Liver (tissue), 9 donors: ENCODE results near the gene CSKMT. TPM values are rescaled to one million over a fixed set of nuclear protein-coding genes. Genes with fewer than 3 reads are reported as not detected.

ENCODE experiments used
- DNase-seq: peaks from one replicate; pipeline ENCODE4 v3.0.0-alpha.2; 2017; ENCODE audit warnings: low spot score
- H3K27ac ChIP-seq, 2 donors: one replicate each; pipeline ENCODE4 v1.7.0; 2013; ENCODE audit warnings: inconsistent platforms in 2 of 2, low read length in 2 of 2, control low read depth in 1 of 2, low read depth in 1 of 2, mild to moderate bottlenecking in 1 of 2
- H3K27me3 ChIP-seq, 4 donors: one replicate each; pipeline versions ENCODE4 v1.6.1 to v1.7.0; 2013; ENCODE audit warnings: low read length in 3 of 4, inconsistent platforms in 1 of 4, mild to moderate bottlenecking in 1 of 4, moderate library complexity in 1 of 4; ENCODE audit not compliant: control insufficient read depth in 4 of 4, insufficient read depth in 4 of 4
- H3K36me3 ChIP-seq, 4 donors: one replicate each; pipeline versions ENCODE4 v1.6.1 to v1.7.0; 2013; ENCODE audit warnings: low read length in 3 of 4, mild to moderate bottlenecking in 3 of 4, low read depth in 1 of 4, moderate library complexity in 1 of 4; ENCODE audit not compliant: control insufficient read depth in 4 of 4, insufficient read depth in 3 of 4
- H3K4me1 ChIP-seq, 4 donors: one replicate each; pipeline versions ENCODE4 v1.6.1 to v1.7.0; 2013; ENCODE audit warnings: low read length in 3 of 4, mild to moderate bottlenecking in 3 of 4, moderate library complexity in 1 of 4; ENCODE audit not compliant: control insufficient read depth in 4 of 4, insufficient read depth in 4 of 4
- H3K4me3 ChIP-seq, 3 donors: one replicate each; pipeline versions ENCODE4 v1.6.1 to v1.7.0; 2013; ENCODE audit warnings: low read length in 3 of 3, control low read depth in 1 of 3, low read depth in 1 of 3, mild to moderate bottlenecking in 1 of 3
- H3K9ac ChIP-seq, 2 donors: one replicate each; pipeline ENCODE4 v1.7.0; 2013; ENCODE audit warnings: low read length in 2 of 2, mild to moderate bottlenecking in 2 of 2, moderate library complexity in 2 of 2, control low read depth in 1 of 2, low read depth in 1 of 2
- H3K9me3 ChIP-seq, 4 donors: one replicate each; pipeline versions ENCODE4 v1.6.1 to v1.7.0; 2013; ENCODE audit warnings: low read length in 3 of 4; ENCODE audit not compliant: control insufficient read depth in 4 of 4
- EGR1 ChIP-seq, 2 donors: IDR thresholded peaks; 2 replicates each; pipeline ENCODE4 v1.6.1; 2016 to 2018; ENCODE audit warnings: antibody characterized with exemption in 2 of 2, low read depth in 2 of 2
- FOXA1 ChIP-seq: IDR thresholded peaks from 2 replicates; pipeline ENCODE4 v1.6.1; 2016; ENCODE audit warnings: antibody characterized with exemption
- FOXA2 ChIP-seq: IDR thresholded peaks from 2 replicates; pipeline ENCODE4 v1.6.1; 2016; ENCODE audit warnings: antibody characterized with exemption
- GABPA ChIP-seq, 2 donors: IDR thresholded peaks in 1 of 2; conservative IDR thresholded peaks in 1 of 2; 2 replicates each; pipeline ENCODE4 v1.6.1; 2016; ENCODE audit warnings: antibody characterized with exemption in 2 of 2, mild to moderate bottlenecking in 1 of 2, moderate library complexity in 1 of 2
- HNF4A ChIP-seq, 2 donors: conservative IDR thresholded peaks; 2 replicates each; pipeline ENCODE4 v1.6.1; 2016; ENCODE audit warnings: antibody characterized with exemption in 2 of 2, mild to moderate bottlenecking in 2 of 2
- HNF4G ChIP-seq: IDR thresholded peaks from 2 replicates; pipeline ENCODE4 v1.6.1; 2016; ENCODE audit warnings: antibody characterized with exemption
- JUND ChIP-seq, 2 donors: IDR thresholded peaks; 2 replicates each; pipeline ENCODE4 v1.6.1; 2016; ENCODE audit warnings: antibody characterized with exemption in 2 of 2
- NR2F2 ChIP-seq: IDR thresholded peaks from 2 replicates; pipeline ENCODE4 v1.6.1; 2016; ENCODE audit warnings: antibody characterized with exemption
- RAD21 ChIP-seq, 2 donors: IDR thresholded peaks; 2 replicates each; pipeline ENCODE4 v1.6.1; 2016; ENCODE audit warnings: antibody characterized with exemption in 2 of 2, mild to moderate bottlenecking in 2 of 2
- RXRA ChIP-seq, 2 donors: IDR thresholded peaks; 2 replicates each; pipeline ENCODE4 v1.6.1; 2017 to 2018; ENCODE audit warnings: antibody characterized with exemption in 2 of 2, mild to moderate bottlenecking in 1 of 2
- SP1 ChIP-seq: IDR thresholded peaks from 2 replicates; pipeline ENCODE4 v1.6.1; 2018; ENCODE audit warnings: antibody characterized with exemption, mild to moderate bottlenecking
- TAF1 ChIP-seq: conservative IDR thresholded peaks from 2 replicates; pipeline ENCODE4 v1.6.1; 2016; ENCODE audit warnings: antibody characterized with exemption, mild to moderate bottlenecking
- YY1 ChIP-seq: IDR thresholded peaks from 2 replicates; pipeline ENCODE4 v1.6.1; 2016; ENCODE audit warnings: antibody characterized with exemption, mild to moderate bottlenecking
- WGBS: extraction: QIAGEN DNeasy Blood & Tissue Kit; methylation state at CpG from one replicate; pipeline ENCODE4 v1.1.7; 2013; 5-methylcytosine and 5-hydroxymethylcytosine counted together
- polyA plus RNA-seq, 2 donors: library from polyadenylated mRNA; stranded (reverse) in 1 of 2; unstranded in 1 of 2; fragments of 200-250 nt in 1 of 2; fragments of >200 nt in 1 of 2; fragmentation: Nextera tagmentation in 1 of 2; extraction: Ambion mirVana in 1 of 2; gene quantifications; one replicate each; pipeline versions ENCODE4 v1.2.1 to v1.2.3, GENCODE V29; 2013 to 2015
- total RNA-seq, 2 donors: library from RNA; depleted of rRNA; stranded (reverse); fragments of >200 nt; gene quantifications; one replicate each; pipeline ENCODE4 v1.2.3, GENCODE V29; 2014
- TF ChIP-seq, protein P1 (sequence below): fragments of 150-350 bp; IDR thresholded peaks from 2 replicates; pipeline ENCODE4 v1.5.1; 2017; ENCODE audit warnings: improper control_type of control experiment, low read depth, low read length; ENCODE audit not compliant: missing input control
- TF ChIP-seq, protein P2 (sequence below): IDR thresholded peaks from 2 replicates; pipeline ENCODE4 v1.6.1; 2016; ENCODE audit warnings: antibody characterized with exemption
- TF ChIP-seq, protein P3 (sequence below): IDR thresholded peaks from 2 replicates; pipeline ENCODE4 v1.6.1; 2016; ENCODE audit warnings: antibody characterized with exemption
- TF ChIP-seq, protein P4 (sequence below): IDR thresholded peaks from 2 replicates; pipeline ENCODE4 v1.6.1; 2016; ENCODE audit warnings: antibody characterized with exemption
- TF ChIP-seq, protein P5 (sequence below): IDR thresholded peaks from 2 replicates; pipeline ENCODE4 v1.6.1; 2016; ENCODE audit warnings: antibody characterized with exemption, mild to moderate bottlenecking
- donor health status: healthy.
- donor health status: healthy.
- donor health status: healthy.
- donor health status: healthy.
- donor health status: healthy.

Gene CSKMT
- total and polyA plus RNA-seq, 4 donors: 1.8 to 2.5 (median 2.3) TPM

DNA sequence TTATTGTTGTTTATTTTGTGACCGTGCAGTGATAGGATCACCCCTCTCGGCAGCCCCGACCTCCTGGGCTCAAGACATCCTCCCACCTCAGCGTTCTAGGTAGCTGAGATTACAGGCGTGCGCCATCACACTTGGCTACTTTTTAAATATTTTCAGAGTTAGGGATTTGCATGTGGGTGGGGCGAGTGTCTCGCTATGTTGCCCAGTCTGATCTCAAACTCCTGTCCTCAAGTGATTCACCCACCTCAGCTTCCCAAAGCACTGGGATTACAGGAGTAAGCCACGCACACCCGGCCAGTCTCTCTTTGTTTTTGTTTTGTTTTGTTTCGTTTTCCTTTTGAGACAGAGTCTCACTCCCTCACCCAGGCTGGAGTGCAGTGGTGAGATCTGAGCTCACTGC is 10.8 kb upstream of the CSKMT start (continued):
- TF ChIP-seq, protein P1, sequence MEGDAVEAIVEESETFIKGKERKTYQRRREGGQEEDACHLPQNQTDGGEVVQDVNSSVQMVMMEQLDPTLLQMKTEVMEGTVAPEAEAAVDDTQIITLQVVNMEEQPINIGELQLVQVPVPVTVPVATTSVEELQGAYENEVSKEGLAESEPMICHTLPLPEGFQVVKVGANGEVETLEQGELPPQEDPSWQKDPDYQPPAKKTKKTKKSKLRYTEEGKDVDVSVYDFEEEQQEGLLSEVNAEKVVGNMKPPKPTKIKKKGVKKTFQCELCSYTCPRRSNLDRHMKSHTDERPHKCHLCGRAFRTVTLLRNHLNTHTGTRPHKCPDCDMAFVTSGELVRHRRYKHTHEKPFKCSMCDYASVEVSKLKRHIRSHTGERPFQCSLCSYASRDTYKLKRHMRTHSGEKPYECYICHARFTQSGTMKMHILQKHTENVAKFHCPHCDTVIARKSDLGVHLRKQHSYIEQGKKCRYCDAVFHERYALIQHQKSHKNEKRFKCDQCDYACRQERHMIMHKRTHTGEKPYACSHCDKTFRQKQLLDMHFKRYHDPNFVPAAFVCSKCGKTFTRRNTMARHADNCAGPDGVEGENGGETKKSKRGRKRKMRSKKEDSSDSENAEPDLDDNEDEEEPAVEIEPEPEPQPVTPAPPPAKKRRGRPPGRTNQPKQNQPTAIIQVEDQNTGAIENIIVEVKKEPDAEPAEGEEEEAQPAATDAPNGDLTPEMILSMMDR: no peak
- TF ChIP-seq RAD21 (IDR thresholded peaks at IDR 0.05) (no peak), SP1 (no peak), NR2F2 (no peak), TAF1 (no peak), JUND (IDR thresholded peaks at IDR 0.05) (no peak)

DNA sequence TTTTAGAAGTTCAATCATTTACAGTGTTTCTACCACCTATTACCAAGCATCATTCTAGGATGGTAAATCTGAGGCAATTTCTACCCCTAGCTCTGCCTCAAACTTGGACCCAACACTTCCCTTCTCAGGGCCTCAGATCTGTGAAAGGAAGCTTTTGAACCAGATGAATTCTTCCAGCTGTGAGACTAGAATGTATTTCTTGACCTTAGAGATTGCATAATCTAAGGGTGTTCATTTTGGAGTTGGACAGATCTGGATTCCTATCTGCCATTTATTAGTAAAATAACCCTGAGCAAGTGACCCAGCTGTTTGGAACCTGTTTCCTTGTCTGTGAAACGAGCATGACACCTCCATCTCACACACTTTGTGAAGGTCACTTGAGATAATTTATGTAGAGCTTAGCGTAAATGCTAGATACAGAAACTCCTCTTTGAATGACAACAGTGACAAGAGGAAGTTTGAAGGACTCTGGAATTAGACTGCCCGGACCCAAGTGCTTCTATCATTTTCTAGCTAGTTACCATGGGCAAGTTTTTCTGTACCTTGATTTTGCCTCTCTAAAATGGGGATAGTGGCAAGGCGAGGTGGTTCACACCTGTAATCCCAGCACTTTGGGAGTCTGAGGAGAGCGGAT is 8.2 kb upstream of the CSKMT start:
- no peaks in the 10 kb centered on the region for H3K36me3 ChIP-seq
- WGBS: 76% methylated on average over 5 of the region's 5 CpGs
- no peaks in the 10 kb centered on the region for H3K9me3 ChIP-seq
- H3K9ac ChIP-seq: no peak overlapping the region
- TF ChIP-seq FOXA2 (no peak), RXRA (IDR thresholded peaks at IDR 0.05) (no peak), HNF4A (conservative IDR thresholded peaks at IDR 0.05) (no peak), RAD21 (IDR thresholded peaks at IDR 0.05) (no peak)
- TF ChIP-seq, protein P2, sequence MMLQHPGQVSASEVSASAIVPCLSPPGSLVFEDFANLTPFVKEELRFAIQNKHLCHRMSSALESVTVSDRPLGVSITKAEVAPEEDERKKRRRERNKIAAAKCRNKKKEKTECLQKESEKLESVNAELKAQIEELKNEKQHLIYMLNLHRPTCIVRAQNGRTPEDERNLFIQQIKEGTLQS: no peak
- no peak overlapping the region for H3K4me3 ChIP-seq
- no peak for DNase-seq
- H3K4me1 ChIP-seq: peaks cover 0 to 9% (median 8%) of the 10 kb centered on the region in 4 donors
- H3K27ac ChIP-seq: no peak overlapping the region
- H3K27me3 ChIP-seq: no peaks in the 10 kb centered on the region

DNA sequence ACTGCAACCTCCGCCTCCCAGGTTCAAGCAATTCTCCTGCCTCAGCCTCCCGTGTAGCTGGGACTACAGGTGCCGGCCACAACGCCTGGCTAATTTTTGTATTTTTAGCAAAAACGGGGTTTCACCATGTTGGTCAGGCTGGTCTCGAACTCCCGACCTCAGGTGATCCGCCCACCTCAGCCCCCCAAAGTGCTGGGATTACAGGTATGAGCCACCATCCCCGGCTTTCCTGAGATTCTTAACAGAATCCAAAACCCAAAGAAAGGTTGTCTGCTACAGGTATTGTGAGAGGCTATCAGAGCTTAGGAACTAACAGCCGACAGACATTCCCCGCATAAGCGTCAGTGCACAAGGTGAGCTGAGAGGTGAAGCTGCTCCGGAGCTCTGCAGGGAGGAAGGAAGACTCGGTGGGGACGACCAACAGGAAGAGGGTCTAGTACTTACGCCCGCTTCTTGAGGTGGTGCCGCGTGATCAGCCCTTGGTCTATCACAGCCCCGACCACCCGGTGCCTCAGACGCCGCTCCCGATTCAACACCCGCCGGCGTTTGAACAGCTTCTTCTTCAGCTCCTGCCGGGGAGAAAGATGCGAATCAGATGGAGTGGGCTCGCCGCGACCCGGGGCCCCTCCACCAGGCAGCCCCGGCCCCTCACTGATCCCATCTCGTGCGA is 572 bp upstream of the CSKMT start:
- H3K4me1 ChIP-seq: peaks cover 11 to 28% (median 19%) of the 10 kb centered on the region in 4 donors
- no peak for TF ChIP-seq JUND (IDR thresholded peaks at IDR 0.05)
- no peak for TF ChIP-seq HNF4A (conservative IDR thresholded peaks at IDR 0.05)
- TF ChIP-seq, protein P3, sequence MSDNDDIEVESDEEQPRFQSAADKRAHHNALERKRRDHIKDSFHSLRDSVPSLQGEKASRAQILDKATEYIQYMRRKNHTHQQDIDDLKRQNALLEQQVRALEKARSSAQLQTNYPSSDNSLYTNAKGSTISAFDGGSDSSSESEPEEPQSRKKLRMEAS: no peak
- TF ChIP-seq NR2F2: no peak
- TF ChIP-seq FOXA1: no peak
- TF ChIP-seq, protein P4, sequence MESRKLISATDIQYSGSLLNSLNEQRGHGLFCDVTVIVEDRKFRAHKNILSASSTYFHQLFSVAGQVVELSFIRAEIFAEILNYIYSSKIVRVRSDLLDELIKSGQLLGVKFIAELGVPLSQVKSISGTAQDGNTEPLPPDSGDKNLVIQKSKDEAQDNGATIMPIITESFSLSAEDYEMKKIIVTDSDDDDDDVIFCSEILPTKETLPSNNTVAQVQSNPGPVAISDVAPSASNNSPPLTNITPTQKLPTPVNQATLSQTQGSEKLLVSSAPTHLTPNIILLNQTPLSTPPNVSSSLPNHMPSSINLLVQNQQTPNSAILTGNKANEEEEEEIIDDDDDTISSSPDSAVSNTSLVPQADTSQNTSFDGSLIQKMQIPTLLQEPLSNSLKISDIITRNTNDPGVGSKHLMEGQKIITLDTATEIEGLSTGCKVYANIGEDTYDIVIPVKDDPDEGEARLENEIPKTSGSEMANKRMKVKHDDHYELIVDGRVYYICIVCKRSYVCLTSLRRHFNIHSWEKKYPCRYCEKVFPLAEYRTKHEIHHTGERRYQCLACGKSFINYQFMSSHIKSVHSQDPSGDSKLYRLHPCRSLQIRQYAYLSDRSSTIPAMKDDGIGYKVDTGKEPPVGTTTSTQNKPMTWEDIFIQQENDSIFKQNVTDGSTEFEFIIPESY: no peak
- TF ChIP-seq RXRA (IDR thresholded peaks at IDR 0.05): no peak
- TF ChIP-seq YY1: no peak
- TF ChIP-seq, protein P1: no peak
- no peak for TF ChIP-seq RAD21 (IDR thresholded peaks at IDR 0.05)
- TF ChIP-seq EGR1 (IDR thresholded peaks at IDR 0.05; ENCODE audit: low read depth in 2 of 2): no peak
- TF ChIP-seq HNF4G: no peak
- TF ChIP-seq FOXA2: no peak
- TF ChIP-seq, protein P2: no peak
- no peak for TF ChIP-seq TAF1
- TF ChIP-seq GABPA (IDR thresholded peaks at IDR 0.05 in 1 of 2, conservative IDR thresholded peaks at IDR 0.05 in 1 of 2): no peak
- TF ChIP-seq, protein P5, sequence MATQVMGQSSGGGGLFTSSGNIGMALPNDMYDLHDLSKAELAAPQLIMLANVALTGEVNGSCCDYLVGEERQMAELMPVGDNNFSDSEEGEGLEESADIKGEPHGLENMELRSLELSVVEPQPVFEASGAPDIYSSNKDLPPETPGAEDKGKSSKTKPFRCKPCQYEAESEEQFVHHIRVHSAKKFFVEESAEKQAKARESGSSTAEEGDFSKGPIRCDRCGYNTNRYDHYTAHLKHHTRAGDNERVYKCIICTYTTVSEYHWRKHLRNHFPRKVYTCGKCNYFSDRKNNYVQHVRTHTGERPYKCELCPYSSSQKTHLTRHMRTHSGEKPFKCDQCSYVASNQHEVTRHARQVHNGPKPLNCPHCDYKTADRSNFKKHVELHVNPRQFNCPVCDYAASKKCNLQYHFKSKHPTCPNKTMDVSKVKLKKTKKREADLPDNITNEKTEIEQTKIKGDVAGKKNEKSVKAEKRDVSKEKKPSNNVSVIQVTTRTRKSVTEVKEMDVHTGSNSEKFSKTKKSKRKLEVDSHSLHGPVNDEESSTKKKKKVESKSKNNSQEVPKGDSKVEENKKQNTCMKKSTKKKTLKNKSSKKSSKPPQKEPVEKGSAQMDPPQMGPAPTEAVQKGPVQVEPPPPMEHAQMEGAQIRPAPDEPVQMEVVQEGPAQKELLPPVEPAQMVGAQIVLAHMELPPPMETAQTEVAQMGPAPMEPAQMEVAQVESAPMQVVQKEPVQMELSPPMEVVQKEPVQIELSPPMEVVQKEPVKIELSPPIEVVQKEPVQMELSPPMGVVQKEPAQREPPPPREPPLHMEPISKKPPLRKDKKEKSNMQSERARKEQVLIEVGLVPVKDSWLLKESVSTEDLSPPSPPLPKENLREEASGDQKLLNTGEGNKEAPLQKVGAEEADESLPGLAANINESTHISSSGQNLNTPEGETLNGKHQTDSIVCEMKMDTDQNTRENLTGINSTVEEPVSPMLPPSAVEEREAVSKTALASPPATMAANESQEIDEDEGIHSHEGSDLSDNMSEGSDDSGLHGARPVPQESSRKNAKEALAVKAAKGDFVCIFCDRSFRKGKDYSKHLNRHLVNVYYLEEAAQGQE: no peak
- no peak for TF ChIP-seq SP1
- H3K27ac ChIP-seq: peak overlapping the region; percentile 85 to 89
- H3K27me3 ChIP-seq: no peaks in the 10 kb centered on the region
- DNase-seq: no peak
- H3K36me3 ChIP-seq: peaks cover 3 to 10% (median 6%) of the 10 kb centered on the region in 4 donors
- peak overlapping the region; percentile 82 to 98 (median 88) for H3K4me3 ChIP-seq
- no peaks in the 10 kb centered on the region for H3K9me3 ChIP-seq
- peak overlapping the region; percentile 36 to 96 for H3K9ac ChIP-seq
- 4% methylated on average over 36 of the region's 36 CpGs for WGBS
